CD14-positive monocyte (primary cell): ENCODE data around the gene JMY. TPM values are rescaled to one million over a fixed set of nuclear protein-coding genes. Genes with fewer than 3 reads are reported as not detected.

Source experiments
- DNase-seq, 3 donors: peaks; one replicate each; pipeline ENCODE4 v3.0.0-alpha.2; 2011 to 2022
- H2AFZ ChIP-seq: 2 replicates; pipeline ENCODE4 v1.6.0; 2012; ENCODE audit warnings: mild to moderate bottlenecking, low read depth, low read length, inconsistent platforms; ENCODE audit not compliant: insufficient read depth, poor library complexity, severe bottlenecking
- H3K27ac ChIP-seq, 2 donors: 1 replicate in 1 of 2; 2 replicates in 1 of 2; pipeline ENCODE4 v1.5.1; 2012 to 2013; ENCODE audit warnings: low read length in 2 of 2, control low read depth in 1 of 2, inconsistent platforms in 1 of 2, low read depth in 1 of 2, mild to moderate bottlenecking in 1 of 2
- H3K27me3 ChIP-seq, 2 donors: one replicate each; pipeline versions ENCODE4 v1.6.0 to v1.6.1; 2011 to 2013; ENCODE audit warnings: low read length in 2 of 2; ENCODE audit not compliant: control insufficient read depth in 2 of 2, insufficient read depth in 2 of 2
- H3K36me3 ChIP-seq, 2 donors: replicated peaks in 1 of 2; 1 replicate in 1 of 2; 2 replicates in 1 of 2; pipeline versions ENCODE4 v1.5.1 to v1.6.1; 2012 to 2013; ENCODE audit warnings: low read length in 2 of 2, control low read depth in 1 of 2, inconsistent platforms in 1 of 2, mild to moderate bottlenecking in 1 of 2; ENCODE audit not compliant: insufficient read depth in 2 of 2, control insufficient read depth in 1 of 2
- H3K4me1 ChIP-seq, 2 donors: 1 replicate in 1 of 2; 2 replicates in 1 of 2; pipeline versions ENCODE4 v1.5.1 to v1.6.1; 2012 to 2013; ENCODE audit warnings: low read length in 2 of 2, control low read depth in 1 of 2, inconsistent platforms in 1 of 2, mild to moderate bottlenecking in 1 of 2, moderate library complexity in 1 of 2; ENCODE audit not compliant: insufficient read depth in 2 of 2, control insufficient read depth in 1 of 2
- H3K4me2 ChIP-seq: replicated peaks from 2 replicates; pipeline ENCODE3; 2012; ENCODE audit warnings: low read length, moderate library complexity, mild to moderate bottlenecking; ENCODE audit not compliant: poor library complexity, severe bottlenecking; ENCODE audit errors: extremely low read depth
- H3K4me3 ChIP-seq, 3 experiments: fragments of 200-600 bp in 1 of 3; sonication (generic) in 1 of 3; replicated peaks in 1 of 3; 1 replicate in 2 of 3; 2 replicates in 1 of 3; pipeline ENCODE4 v1.5.1; 2011 to 2013; ENCODE audit warnings: low read length in 3 of 3, mild to moderate bottlenecking in 3 of 3, control low read depth in 2 of 3, low read depth in 2 of 3, inconsistent platforms in 1 of 3, moderate library complexity in 1 of 3
- H3K79me2 ChIP-seq: 2 replicates; pipeline ENCODE4 v1.6.0; 2012; ENCODE audit warnings: mild to moderate bottlenecking, control low read depth, inconsistent platforms, low read length, moderate library complexity; ENCODE audit not compliant: insufficient read depth
- H3K9ac ChIP-seq: 2 replicates; pipeline ENCODE4 v1.6.0; 2017; ENCODE audit warnings: low read length, mild to moderate bottlenecking; ENCODE audit not compliant: insufficient read depth, poor library complexity, severe bottlenecking
- H3K9me3 ChIP-seq, 2 donors: replicated peaks in 1 of 2; 1 replicate in 1 of 2; 2 replicates in 1 of 2; pipeline versions ENCODE4 v1.5.1 to v1.6.1; 2012 to 2013; ENCODE audit warnings: low read length in 2 of 2, control low read depth in 1 of 2; ENCODE audit not compliant: control insufficient read depth in 1 of 2, insufficient read depth in 1 of 2
- H4K20me1 ChIP-seq: 2 replicates; pipeline ENCODE4 v1.6.0; 2012; ENCODE audit warnings: mild to moderate bottlenecking, low read length, control low read depth, moderate library complexity; ENCODE audit not compliant: insufficient read depth
- H3K27ac Mint-ChIP-seq, 7 donors: one replicate each; pipeline ENCODE4 v1.8.0; 2020; ENCODE audit warnings: mild to moderate bottlenecking in 7 of 7, mixed read lengths in 7 of 7, moderate library complexity in 6 of 7, inconsistent platforms in 2 of 7
- H3K27me3 Mint-ChIP-seq, 3 donors: one replicate each; pipeline ENCODE4 v1.8.0; 2021 to 2022; ENCODE audit warnings: low read depth in 3 of 3, mild to moderate bottlenecking in 3 of 3, mixed read lengths in 3 of 3, moderate library complexity in 3 of 3, inconsistent platforms in 1 of 3
- H3K36me3 Mint-ChIP-seq, 2 donors: one replicate each; pipeline ENCODE4 v1.8.0; 2020; ENCODE audit warnings: mixed read lengths in 2 of 2, inconsistent platforms in 1 of 2, mild to moderate bottlenecking in 1 of 2
- H3K4me1 Mint-ChIP-seq: one replicate; pipeline ENCODE4 v1.8.0; 2020; ENCODE audit warnings: mild to moderate bottlenecking, mixed read lengths
- H3K4me3 Mint-ChIP-seq, 2 donors: one replicate each; pipeline ENCODE4 v1.8.0; 2020; ENCODE audit warnings: mild to moderate bottlenecking in 2 of 2, mixed read lengths in 2 of 2, moderate library complexity in 1 of 2
- H3K9me3 Mint-ChIP-seq, 7 donors: one replicate each; pipeline ENCODE4 v1.8.0; 2020 to 2022; ENCODE audit warnings: mixed read lengths in 7 of 7, mild to moderate bottlenecking in 6 of 7, moderate library complexity in 6 of 7, inconsistent platforms in 2 of 7
- CTCF ChIP-seq: fragments of 200-600 bp; IDR thresholded peaks from one replicate; pipeline ENCODE4 v1.8.0; 2022; ENCODE audit warnings: antibody characterized with exemption, mild to moderate bottlenecking
- WGBS: methylation state at CpG from one replicate; pipeline ENCODE4 v1.1.5; 2013; ENCODE audit warnings: missing lambda C conversion rate; ENCODE audit not compliant: insufficient coverage; 5-methylcytosine and 5-hydroxymethylcytosine counted together
- intact Hi-C, 2 donors: fragments of 100-400 bp; cut with micrococcal nuclease; formaldehyde crosslinking; loops; one replicate each; pipeline versions ENCODE4 v1.15.0 to v1.15.1; 2023
- polyA plus RNA-seq, 3 donors: library from polyadenylated mRNA; depleted of rRNA in 1 of 3; unstranded in 2 of 3; stranded (reverse) in 1 of 3; fragments of 300-500 nt in 2 of 3; fragments of >200 nt in 1 of 3; fragmentation: Illumina TruSeq in 2 of 3; gene quantifications; 1 replicate in 2 of 3; 2 replicates in 1 of 3; pipeline ENCODE4 v1.2.3, GENCODE V29; 2012 to 2021

The JMY gene
- polyA plus RNA-seq, 3 donors, result 0.60 to 1.6 (median 1.1) TPM

DNA sequence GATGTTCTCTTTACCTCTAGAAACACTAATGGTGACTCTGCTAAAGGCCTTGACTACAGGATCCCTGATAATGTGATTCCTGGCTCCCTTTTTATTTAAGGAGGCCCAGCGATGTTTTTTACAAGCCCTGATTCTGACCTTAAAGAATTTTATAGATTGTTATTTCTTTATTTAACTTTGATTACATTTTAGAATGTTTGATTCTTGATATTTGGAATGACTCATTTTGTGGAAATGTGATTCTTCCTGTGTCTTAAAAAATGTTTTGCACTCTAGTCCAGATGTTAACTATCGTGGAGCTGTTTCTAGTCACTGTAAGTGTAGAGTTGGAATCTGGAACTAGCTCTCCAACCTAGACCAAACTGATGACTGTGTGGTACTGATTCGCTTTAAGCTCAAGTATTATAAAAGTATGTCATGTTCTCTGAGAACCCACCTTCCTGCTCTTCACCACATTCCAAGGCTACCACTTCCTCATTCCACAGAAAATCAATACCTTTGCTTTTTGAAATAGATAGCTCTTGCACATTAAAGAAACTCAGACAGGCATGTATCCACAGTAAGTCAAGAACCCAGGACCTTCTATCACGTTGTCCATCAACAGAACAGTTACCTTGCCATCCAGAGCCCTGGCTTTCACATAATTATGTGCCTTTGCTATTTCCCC is 65.2 kb downstream of the JMY start:
- no peak overlapping the region for H3K27ac ChIP-seq
- Mint-ChIP-seq H3K36me3 (peaks cover 11 to 21% of the 10 kb centered on the region in 2 donors), H3K27ac (no peak overlapping the region), H3K9me3 (no peaks in the 10 kb centered on the region), H3K27me3 (no peaks in the 10 kb centered on the region), H3K4me3 (no peak overlapping the region), H3K4me1 (no peaks in the 10 kb centered on the region)
- no peak for DNase-seq
- H3K4me3 ChIP-seq, result no peak overlapping the region
- no peaks in the 10 kb centered on the region for H3K27me3 ChIP-seq
- 100% methylated on average over 1 of the region's 4 CpGs for WGBS
- TF ChIP-seq CTCF, result no peak
- no peaks in the 10 kb centered on the region for H4K20me1 ChIP-seq
- H3K36me3 ChIP-seq, result peaks cover 10% of the 10 kb centered on the region in 2 donors
- H3K4me2 ChIP-seq, result no peak overlapping the region
- intact Hi-C loops, result no loop called here
- no peak overlapping the region for H3K9ac ChIP-seq
- no peak overlapping the region for H2AFZ ChIP-seq
- H3K4me1 ChIP-seq, result no peaks in the 10 kb centered on the region
- no peaks in the 10 kb centered on the region for H3K9me3 ChIP-seq
- no peaks in the 10 kb centered on the region for H3K79me2 ChIP-seq

DNA sequence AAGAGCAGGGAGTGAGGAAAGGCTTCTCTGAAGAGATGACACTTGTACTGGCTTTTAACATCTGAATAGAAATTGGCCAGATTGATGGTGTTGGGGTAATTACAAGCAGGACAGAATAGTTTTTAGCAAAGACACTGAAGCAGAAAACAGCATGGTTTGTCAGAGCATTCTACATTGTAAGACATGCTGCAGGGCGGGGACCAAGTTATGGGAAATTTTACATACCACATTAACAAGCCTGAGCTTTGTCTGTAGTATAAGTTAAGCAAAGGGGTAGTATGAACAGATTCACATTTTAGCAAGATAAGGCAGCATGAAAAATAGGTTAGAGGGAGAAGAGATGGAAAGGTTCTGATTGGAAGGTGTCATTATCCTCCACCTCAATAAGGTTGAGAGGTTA is 66.5 kb downstream of the JMY start:
- H3K4me1 Mint-ChIP-seq, result no peaks in the 10 kb centered on the region
- intact Hi-C loops, result no loop called here
- no peak overlapping the region for H3K4me3 ChIP-seq
- no peaks in the 10 kb centered on the region for H3K79me2 ChIP-seq
- no peak overlapping the region for H3K27ac ChIP-seq
- WGBS, result no CpG with 5 or more reads among the region's 1 CpG
- no peaks in the 10 kb centered on the region for H3K27me3 ChIP-seq
- no peaks in the 10 kb centered on the region for H3K27me3 Mint-ChIP-seq
- no peak for TF ChIP-seq CTCF
- H3K27ac Mint-ChIP-seq, result no peak overlapping the region
- H3K9me3 Mint-ChIP-seq, result no peaks in the 10 kb centered on the region
- H3K36me3 Mint-ChIP-seq, result peaks cover 20 to 28% of the 10 kb centered on the region in 2 donors
- no peaks in the 10 kb centered on the region for H3K9me3 ChIP-seq
- no peak overlapping the region for H3K9ac ChIP-seq
- H2AFZ ChIP-seq, result no peak overlapping the region
- H4K20me1 ChIP-seq, result no peaks in the 10 kb centered on the region
- no peaks in the 10 kb centered on the region for H3K4me1 ChIP-seq
- no peak overlapping the region for H3K4me2 ChIP-seq
- no peak for DNase-seq
- peaks cover 14 to 22% of the 10 kb centered on the region in 2 donors for H3K36me3 ChIP-seq
- no peak overlapping the region for H3K4me3 Mint-ChIP-seq
